ENCODE data around the gene FAM13B.

FAM13B gene

GRCh38 chr5:138011991-138012390 is 20.9 kb downstream of the FAM13B start:
- TF ChIP-seq CTCF (IDR thresholded peaks at IDR 0.05; ENCODE audit: low read depth, low read length, poor library complexity, severe bottlenecking) (no peak), EZH2phosphoT487 (IDR thresholded peaks at IDR 0.05; ENCODE audit: borderline replicate concordance, low read length) (no peak)
- no peaks in the 10 kb centered on the region for H3K9me3 ChIP-seq (ENCODE audit: control insufficient read depth, insufficient read depth, low read length)
- no peaks in the 10 kb centered on the region for H3K9me2 ChIP-seq (replicated peaks; ENCODE audit: control insufficient read depth, low read length)
- H3K4me2 ChIP-seq (ENCODE audit: low read length), result no peak overlapping the region
- H3K4me3 ChIP-seq (ENCODE audit: low read length), result no peak overlapping the region
- no peaks in the 10 kb centered on the region for H3K4me1 ChIP-seq (ENCODE audit: control insufficient read depth, low read length)
- H3K27ac ChIP-seq (ENCODE audit: low read depth, low read length), result no peak overlapping the region
- H3K79me2 ChIP-seq (ENCODE audit: control insufficient read depth, low read length), result peaks cover 36% of the 10 kb centered on the region
- no peaks in the 10 kb centered on the region for H3F3A ChIP-seq (ENCODE audit: control insufficient read depth, insufficient read depth)
- H3K27me3 ChIP-seq (ENCODE audit: control insufficient read depth, low read length), result no peaks in the 10 kb centered on the region
- peaks cover 88% of the 10 kb centered on the region for H3K36me3 ChIP-seq (ENCODE audit: control insufficient read depth, low read length)
- H4K20me1 ChIP-seq (ENCODE audit: control insufficient read depth, insufficient read depth, low read depth, low read length), result no peaks in the 10 kb centered on the region; the same call in 1 of the 2 replicates

DNA sequence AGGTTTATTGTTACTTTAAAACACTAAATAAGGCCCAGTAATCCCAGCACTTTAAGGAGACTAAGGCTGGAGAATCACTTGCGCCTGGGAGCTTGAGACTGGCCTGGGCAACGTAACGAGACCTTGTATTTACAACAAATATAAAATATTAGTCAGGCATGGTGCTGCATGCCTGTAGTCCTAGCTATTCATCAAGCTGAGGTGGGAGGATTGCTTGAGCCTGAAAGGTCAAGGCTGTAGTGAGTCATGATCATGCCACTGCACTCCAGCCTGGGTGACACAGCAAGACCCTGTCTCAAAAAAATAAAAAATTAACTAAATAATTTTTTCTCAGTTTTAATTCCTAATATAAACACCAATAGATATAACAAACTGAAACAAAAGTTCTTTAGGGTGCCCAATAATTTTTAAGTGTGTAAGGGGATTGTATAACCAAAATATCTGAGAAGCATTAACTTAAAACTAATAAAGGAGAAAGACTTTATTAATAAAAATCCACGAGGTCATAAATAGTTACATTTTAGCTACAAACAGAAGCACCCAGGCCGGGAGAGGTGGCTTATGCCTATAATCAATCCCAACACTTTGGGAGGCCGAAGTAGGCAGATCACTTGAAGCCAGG is 32.7 kb downstream of the FAM13B start:
- Histone ChIP-seq H3K9me2 (replicated peaks; ENCODE audit: control insufficient read depth, low read length) (no peaks in the 10 kb centered on the region), H3K27ac (ENCODE audit: low read depth, low read length) (no peak overlapping the region), H3K79me2 (ENCODE audit: control insufficient read depth, low read length) (peaks cover 60% of the 10 kb centered on the region), H4K20me1 (ENCODE audit: control insufficient read depth, insufficient read depth, low read depth, low read length) (no peaks in the 10 kb centered on the region), H3K4me1 (ENCODE audit: control insufficient read depth, low read length) (peaks cover 19% of the 10 kb centered on the region), H3K27me3 (ENCODE audit: control insufficient read depth, low read length) (no peaks in the 10 kb centered on the region), H3K9me3 (ENCODE audit: control insufficient read depth, insufficient read depth, low read length) (no peaks in the 10 kb centered on the region), H3K4me3 (ENCODE audit: low read length) (no peak overlapping the region), H3K4me2 (ENCODE audit: low read length) (no peak overlapping the region), H3F3A (ENCODE audit: control insufficient read depth, insufficient read depth) (peaks cover 4% of the 10 kb centered on the region), H3K36me3 (ENCODE audit: control insufficient read depth, low read length) (peaks cover 63% of the 10 kb centered on the region)
- TF ChIP-seq CTCF (IDR thresholded peaks at IDR 0.05; ENCODE audit: low read depth, low read length, poor library complexity, severe bottlenecking) (no peak), EZH2phosphoT487 (IDR thresholded peaks at IDR 0.05; ENCODE audit: borderline replicate concordance, low read length) (no peak)

DNA sequence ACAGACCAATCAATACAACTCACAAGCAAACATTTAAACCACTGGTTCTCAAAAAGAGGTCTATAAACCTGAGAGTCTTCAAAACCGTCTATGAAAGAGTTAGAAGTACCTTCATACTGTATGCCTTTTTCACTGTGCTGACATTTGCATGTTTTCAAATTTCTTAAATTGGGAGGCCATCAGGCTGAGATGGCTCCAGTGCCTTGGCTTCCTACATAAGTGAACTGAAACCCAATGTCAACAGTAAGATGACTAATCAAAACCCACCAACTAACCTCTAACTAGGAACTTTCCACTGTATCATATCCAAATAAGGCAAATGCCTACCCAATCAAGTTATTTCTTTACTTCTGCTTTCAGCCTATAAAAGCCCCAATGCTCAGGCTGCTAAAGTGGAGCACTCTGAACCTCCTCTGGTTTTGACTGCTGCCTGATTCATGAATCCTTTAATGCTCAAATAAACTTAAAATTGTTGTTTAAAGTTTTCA is 35.1 kb downstream of the FAM13B start:
- Histone ChIP-seq H4K20me1 (ENCODE audit: control insufficient read depth, insufficient read depth, low read depth, low read length) (no peaks in the 10 kb centered on the region), H3K36me3 (ENCODE audit: control insufficient read depth, low read length) (peaks cover 52% of the 10 kb centered on the region), H3K79me2 (ENCODE audit: control insufficient read depth, low read length) (peaks cover 72% of the 10 kb centered on the region), H3K27ac (ENCODE audit: low read depth, low read length) (no peak overlapping the region), H3F3A (ENCODE audit: control insufficient read depth, insufficient read depth) (peaks cover 7% of the 10 kb centered on the region), H3K9me2 (replicated peaks; ENCODE audit: control insufficient read depth, low read length) (no peaks in the 10 kb centered on the region), H3K4me3 (ENCODE audit: low read length) (no peak overlapping the region), H3K9me3 (ENCODE audit: control insufficient read depth, insufficient read depth, low read length) (no peaks in the 10 kb centered on the region), H3K4me2 (ENCODE audit: low read length) (no peak overlapping the region), H3K4me1 (ENCODE audit: control insufficient read depth, low read length) (peaks cover 19% of the 10 kb centered on the region), H3K27me3 (ENCODE audit: control insufficient read depth, low read length) (no peaks in the 10 kb centered on the region)
- TF ChIP-seq EZH2phosphoT487 (IDR thresholded peaks at IDR 0.05; ENCODE audit: borderline replicate concordance, low read length) (no peak), CTCF (IDR thresholded peaks at IDR 0.05; ENCODE audit: low read depth, low read length, poor library complexity, severe bottlenecking) (no peak)

Data from DOHH2 (cell line).